Caki2 (cell line): Measurements from ENCODE around the gene MAP7D2. TPM values are rescaled to one million over a fixed set of nuclear protein-coding genes. Genes with fewer than 3 reads are reported as not detected.

ENCODE experiments used
- total RNA-seq: library from RNA; depleted of rRNA; stranded (reverse); fragments of >200 nt; shearing (Covaris generic); gene quantifications from 2 replicates; pipeline ENCODE4 v1.2.3, GENCODE V29; 2014; ENCODE audit warnings: low replicate concordance; rRNA removed

Gene MAP7D2
- total RNA-seq, 1 experiment from 2014 or later = 1.6 TPM

Other genes starting within 250 kb of the MAP7D2 start
- gene SH3KBP1, start 229.3 kb downstream of the MAP7D2 start, total RNA-seq = 10.2 and 78.9 TPM in 2 replicates
- gene BCLAF3, start 125.8 kb downstream of the MAP7D2 start, total RNA-seq = 1.9 and 2.0 TPM in 2 replicates
- 40.3 and 49.6 TPM in 2 replicates for gene EIF1AX, start 24.9 kb upstream of the MAP7D2 start, total RNA-seq
- 31.7 and 40.6 TPM in 2 replicates for gene RPS6KA3, start 150.0 kb upstream of the MAP7D2 start, total RNA-seq